Head of caudate nucleus (tissue), 42 donors: ENCODE measurements around the gene ZNF619.

Experiments
- DNase-seq, 42 donors: peaks; one replicate each; pipeline versions ENCODE4 v3.0.0 to v3.0.0-alpha.2; 2020 to 2021; ENCODE audit warnings: mixed read lengths in 7 of 42
- intact Hi-C: fragments of 100-400 bp; cut with DNase I; formaldehyde crosslinking; loops from one replicate; pipeline ENCODE4 v1.15.0; 2022

The ZNF619 gene

GRCh38 chr3:40521254-40521653 is 44.3 kb downstream of the ZNF619 start:
- intact Hi-C loops: no loop called here

DNA sequence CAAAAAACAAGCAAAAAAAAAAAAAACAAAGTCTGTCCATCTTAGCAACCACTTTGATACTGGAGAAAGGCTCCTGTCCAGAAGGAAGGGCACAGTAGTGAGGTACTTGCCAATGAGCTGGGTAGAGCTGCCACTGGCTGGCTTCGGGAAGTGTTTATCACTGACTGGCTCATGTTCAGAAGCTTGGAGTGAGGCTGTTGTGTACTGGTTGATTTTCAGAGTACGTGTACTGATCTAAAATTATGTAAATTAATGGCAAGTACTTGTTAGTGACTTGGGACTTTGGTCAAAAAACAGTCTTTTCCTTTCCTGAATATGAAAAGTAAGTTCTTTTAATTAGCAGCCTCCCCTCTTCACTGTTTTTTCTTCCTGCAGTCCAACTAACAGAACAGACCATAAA is 46.9 kb downstream of the ZNF619 start:
- intact Hi-C loops: loop anchor here (2.0 kb wide), 1 partner anchor 71 kb away; no protein-coding TSS in a partner anchor
- peak in 14 of 42 donors; percentile 10 to 56 (median 20) for DNase-seq

More at GRCh38 chr3:40521254-40521653, 44.3 kb downstream of the ZNF619 start:
- no peak for DNase-seq

- intact Hi-C loops: loop anchor here (2.0 kb wide), 1 partner anchor 71 kb away; no protein-coding TSS in a partner anchor
- DNase-seq: no peak
Observed at GRCh38 chr3:40524222-40524567, 47.3 kb downstream of the ZNF619 start.

DNA sequence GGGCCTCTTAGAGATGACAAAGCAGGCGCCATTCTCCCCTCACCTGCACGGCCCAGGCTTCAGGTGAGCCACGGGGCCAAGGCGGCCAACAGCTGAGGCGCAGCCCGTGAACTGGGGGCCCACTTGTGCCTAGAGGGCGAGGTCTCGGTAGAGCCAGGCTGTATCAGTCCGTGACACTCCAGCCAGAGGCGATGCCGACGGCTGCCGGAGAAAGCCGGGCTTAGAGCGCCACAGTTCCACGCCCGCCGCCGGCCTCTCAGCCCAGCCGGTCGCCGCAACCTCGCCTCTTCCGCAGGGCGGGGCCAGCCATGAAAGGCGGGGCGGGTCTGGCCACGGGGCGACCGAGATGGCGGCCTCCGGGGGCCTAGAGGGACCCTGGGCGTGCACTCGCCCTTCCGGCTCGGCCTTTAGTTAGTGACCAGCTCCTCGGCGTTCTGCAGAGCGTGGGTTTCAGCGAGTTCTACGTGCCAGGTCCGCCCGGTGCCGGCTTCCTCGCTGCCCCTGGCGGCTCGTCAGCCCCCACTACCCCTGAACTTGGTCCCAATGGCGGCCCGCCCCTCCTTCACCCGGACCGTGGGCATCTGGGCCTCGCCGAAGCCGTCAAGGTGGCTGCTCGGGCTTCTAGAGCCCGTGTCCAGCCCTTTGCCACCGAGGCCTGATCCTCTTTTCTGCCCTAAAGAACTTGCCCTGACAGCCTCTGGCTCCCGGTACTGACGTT is 47.8 kb downstream of the ZNF619 start, which contains the start of gene ZNF621:
Gene ZNF621, plus strand, starts transcription at position 393 of the 718 bp plus-strand sequence. CDS start 881 bp downstream, outside the sequence.
- DNase-seq: peak; percentile 70 to 96 (median 91)
- intact Hi-C loops: loop anchor here (2.0 kb wide), 1 partner anchor 72 kb away; no protein-coding TSS in a partner anchor

DNA sequence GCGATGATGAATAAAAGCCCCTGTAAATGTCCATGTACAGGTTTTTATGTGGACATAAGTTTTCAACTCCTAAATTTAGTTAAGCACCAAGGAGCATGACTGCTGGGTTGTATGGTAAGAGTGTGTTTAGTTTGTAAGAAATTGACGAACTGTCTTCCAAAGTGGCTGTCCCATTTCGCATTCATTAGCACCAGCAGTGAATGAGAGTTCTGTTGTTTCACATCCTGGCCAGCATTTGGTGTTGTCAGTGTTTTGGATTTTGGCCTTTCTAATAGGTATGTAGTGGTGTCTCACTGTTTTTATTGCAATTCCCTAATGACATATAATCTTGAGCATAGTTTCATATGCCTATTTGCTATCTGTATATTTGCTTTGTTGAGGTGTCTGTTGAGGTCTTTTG is 51.5 kb downstream of the ZNF619 start:
- intact Hi-C loops: no loop called here

GRCh38 chr3:40532252-40532651 is 55.3 kb downstream of the ZNF619 start:
- no peak for DNase-seq
- intact Hi-C loops: no loop called here

More for the DNA sequence above, 51.5 kb downstream of the ZNF619 start:
- DNase-seq: peak in 1 of 42 donors; percentile 31

DNA sequence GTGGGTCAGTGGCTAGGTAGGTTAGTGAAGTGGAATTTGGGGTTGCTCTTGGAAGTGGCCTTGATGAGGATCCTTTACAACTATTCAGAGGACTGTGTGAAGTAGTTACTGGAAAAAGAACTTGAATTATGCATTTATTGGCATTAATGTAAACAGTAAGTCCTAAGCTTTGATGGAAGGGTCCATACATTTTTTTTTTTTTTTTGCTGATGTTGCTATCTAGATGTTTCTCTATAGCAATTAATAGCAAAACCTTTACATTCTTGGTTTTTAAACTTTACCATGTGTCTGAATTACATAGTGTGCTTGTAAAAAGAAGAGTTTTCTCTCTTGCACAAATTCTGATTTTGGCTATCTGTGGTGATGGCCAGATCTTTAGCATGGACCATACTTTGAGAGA is 57.4 kb downstream of the ZNF619 start:
- intact Hi-C loops: no loop called here
- no peak for DNase-seq
